D721Med (cell line): ENCODE results near the gene DPP8.
"Not testable (repeated sequence)": the region's sequence is repeated elsewhere in the genome, so short reads cannot be mapped to it uniquely, and the experiment has no call there.

Experiments
- DNase-seq: peaks from one replicate; pipeline ENCODE4 v3.0.0; 2011; ENCODE audit warnings: low spot score; ENCODE audit not compliant: insufficient read length
- FAIRE-seq: peaks from 2 replicates; lab custom pipeline; 2011; peaks lifted over from hg19 to GRCh38; lab: Jason Lieb, UNC
- TF ChIP-seq, protein P1 (sequence below): IDR thresholded peaks from 2 replicates; pipeline ENCODE4 v1.5.1; 2012; ENCODE audit warnings: mild to moderate bottlenecking, control low read depth; ENCODE audit not compliant: insufficient read depth; ENCODE audit errors: missing control alignments

Gene DPP8

GRCh38 chr15:65399001-65399706 is 118.3 kb downstream of the DPP8 start:
- no peak for DNase-seq
- TF ChIP-seq, protein P1, sequence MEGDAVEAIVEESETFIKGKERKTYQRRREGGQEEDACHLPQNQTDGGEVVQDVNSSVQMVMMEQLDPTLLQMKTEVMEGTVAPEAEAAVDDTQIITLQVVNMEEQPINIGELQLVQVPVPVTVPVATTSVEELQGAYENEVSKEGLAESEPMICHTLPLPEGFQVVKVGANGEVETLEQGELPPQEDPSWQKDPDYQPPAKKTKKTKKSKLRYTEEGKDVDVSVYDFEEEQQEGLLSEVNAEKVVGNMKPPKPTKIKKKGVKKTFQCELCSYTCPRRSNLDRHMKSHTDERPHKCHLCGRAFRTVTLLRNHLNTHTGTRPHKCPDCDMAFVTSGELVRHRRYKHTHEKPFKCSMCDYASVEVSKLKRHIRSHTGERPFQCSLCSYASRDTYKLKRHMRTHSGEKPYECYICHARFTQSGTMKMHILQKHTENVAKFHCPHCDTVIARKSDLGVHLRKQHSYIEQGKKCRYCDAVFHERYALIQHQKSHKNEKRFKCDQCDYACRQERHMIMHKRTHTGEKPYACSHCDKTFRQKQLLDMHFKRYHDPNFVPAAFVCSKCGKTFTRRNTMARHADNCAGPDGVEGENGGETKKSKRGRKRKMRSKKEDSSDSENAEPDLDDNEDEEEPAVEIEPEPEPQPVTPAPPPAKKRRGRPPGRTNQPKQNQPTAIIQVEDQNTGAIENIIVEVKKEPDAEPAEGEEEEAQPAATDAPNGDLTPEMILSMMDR, result no peak
- no peak for FAIRE-seq

DNA sequence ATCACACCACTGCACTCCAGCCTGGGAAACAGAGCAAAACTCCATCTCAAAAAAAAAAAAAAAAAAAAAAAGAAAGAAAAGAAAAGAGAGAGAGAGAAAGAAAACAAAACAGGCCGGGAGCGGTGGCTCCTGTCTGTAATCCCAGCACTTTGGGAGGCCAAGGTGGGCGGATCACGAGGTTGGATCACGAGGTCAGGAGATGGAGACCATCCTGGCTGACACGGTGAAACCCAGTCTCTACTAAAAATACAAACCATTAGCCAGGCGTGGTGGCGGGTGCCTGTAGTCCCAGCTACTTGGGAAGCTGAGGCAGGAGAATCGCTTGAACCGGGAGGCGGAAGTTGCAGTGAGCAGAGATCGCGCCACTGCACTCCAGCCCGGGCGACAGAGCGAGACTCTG is 119.0 kb downstream of the DPP8 start:
- FAIRE-seq, DNase-seq: not testable (repeated sequence)

DNA sequence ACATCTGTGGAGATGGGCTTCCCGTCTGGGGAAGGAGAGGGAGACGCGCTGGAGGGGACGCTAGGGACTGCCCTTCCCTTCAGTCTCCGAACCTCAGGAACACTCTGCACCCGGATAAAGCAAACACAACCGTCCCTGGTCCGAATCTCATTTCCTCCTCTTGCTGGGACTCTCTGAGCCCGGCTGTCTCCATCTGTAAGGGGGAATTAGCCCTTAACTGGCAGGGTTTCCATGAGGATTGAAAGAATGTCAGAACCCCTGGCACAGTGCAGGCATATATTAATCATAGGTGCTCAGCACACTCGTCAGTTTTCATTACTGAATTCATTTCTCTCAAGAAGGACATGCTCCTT is 120.5 kb downstream of the DPP8 start:
- TF ChIP-seq, protein P1, result no peak
- no peak for FAIRE-seq
- no peak for DNase-seq

DNA sequence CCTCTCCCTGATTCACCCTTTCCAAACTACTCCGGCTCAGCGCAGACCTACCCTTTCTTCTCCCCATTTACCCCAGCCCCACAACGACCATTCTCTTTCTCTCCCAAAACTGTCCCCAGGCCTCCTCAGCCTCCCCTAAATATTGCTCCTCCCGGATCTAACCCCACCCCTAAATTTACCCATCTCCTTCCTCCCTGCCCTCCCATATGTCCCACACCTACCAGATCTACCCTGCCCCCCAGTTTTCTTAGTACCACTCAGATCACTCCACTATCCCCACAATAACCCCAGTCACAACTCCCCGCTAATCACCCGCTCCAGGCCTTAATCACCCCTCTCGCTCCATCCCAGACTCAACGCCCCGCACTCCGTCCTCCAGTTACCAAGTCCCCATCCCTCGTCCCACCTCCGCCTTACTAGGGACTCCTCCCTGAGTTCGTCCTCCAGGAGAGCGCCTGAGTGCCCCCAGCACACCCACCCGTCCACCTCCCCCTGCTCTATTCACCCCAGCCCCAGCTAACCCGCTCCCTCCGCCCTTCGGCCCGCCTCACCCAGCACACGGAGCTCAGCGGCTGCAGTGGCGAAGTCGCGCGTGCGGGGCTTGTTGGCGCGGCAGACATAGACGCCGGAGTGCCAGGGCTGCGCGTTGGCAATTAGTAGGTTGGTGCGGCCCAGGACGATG is 121.1 kb downstream of the DPP8 start:
- DNase-seq (no peak), FAIRE-seq (no peak)
- TF ChIP-seq, protein P1, result no peak

DNA sequence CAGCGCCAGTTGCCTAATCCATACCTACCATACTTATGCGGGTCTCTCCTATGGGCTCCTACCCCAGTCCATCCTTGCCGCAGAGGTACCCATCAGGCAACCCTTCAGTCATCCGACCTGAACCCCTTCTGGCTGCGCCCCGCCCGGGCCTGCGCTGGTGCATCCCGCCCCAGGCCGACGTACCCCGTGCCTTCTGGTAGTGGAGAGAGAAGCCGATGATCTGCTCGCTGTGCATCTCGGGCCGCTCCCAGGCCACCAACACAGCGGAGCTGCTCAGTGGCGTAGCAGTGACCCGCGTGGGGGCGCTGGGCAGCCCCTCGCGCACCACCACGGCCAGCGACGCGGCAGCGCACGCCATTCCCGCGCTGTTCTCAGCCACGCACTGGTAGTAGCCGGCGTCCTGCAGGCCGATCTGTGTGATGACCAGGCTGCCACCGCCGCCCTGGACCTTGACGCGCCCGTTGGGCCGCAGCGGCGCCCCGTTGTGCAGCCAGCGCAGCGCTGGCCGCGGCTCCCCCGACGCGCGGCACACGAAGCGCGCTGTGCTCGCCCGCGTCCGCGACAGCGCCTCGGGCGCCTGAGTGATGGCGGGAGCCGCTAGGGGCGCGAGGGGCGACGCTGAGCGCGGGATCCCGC is 121.8 kb downstream of the DPP8 start:
- FAIRE-seq (no peak), DNase-seq (no peak)
- TF ChIP-seq, protein P1, result no peak

DNA sequence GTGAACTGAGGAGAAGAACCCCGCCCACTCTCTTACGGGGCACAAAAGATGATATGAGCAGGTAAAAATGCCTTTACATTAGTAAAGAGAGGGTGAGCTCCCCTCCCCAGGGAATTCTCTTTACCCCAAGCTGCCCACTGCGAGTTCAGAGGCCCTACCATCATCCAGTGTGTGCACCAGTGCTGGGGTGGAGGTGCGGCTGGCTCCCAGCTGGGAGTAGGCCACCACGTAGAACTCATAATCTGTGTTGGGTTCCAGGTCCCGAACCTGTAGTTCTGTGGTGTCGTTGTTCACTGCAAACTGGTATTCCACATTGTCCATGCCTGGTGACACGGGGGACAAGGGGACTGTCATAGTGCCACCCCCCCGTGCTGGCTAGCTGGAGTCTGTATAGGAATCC is 122.6 kb downstream of the DPP8 start:
- FAIRE-seq (no peak), DNase-seq (no peak)
- TF ChIP-seq, protein P1, result no peak

DNA sequence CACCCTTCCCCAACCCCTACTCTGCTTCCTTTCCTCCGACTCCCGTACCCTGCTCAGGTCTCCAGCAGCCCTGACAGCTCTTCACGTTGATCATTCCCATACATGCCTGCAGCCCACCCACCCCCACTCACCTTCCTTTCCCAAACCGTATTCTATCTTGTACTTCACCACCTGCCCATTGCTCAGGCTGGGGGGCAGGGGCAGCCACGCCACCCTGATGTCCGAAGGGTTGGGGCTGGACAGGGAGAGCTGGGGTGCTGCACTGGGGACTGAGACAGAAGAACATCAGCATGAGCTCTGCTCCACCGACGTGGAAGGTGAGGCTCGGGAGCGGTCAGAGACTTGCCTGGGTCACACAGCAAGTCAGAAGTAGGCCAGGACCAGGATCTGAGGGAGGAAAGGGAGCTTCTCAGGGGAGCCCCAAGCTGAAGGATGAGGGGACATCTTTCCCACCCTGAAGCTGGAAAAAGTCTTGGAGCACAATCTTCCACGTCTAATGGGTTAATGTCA is 123.2 kb downstream of the DPP8 start:
- FAIRE-seq, result no peak
- TF ChIP-seq, protein P1, result no peak

More for the DNA sequence above, 123.2 kb downstream of the DPP8 start:
- no peak for DNase-seq
